Osteocyte (in vitro differentiated cells): Measurements from ENCODE around the gene UBE2L5. TPM values are rescaled to one million over a fixed set of nuclear protein-coding genes. Genes with fewer than 3 reads are reported as not detected.
A peak's percentile ranks its signal among the peaks of the same experiment; 100 is the strongest.
"Not testable (repeated sequence)": the region's sequence is repeated elsewhere in the genome, so short reads cannot be mapped to it uniquely, and the experiment has no call there.

Source experiments
- DNase-seq: peaks from one replicate; pipeline ENCODE4 v3.0.0; 2021; ENCODE audit warnings: mixed read lengths; ENCODE audit not compliant: unreplicated experiment; ENCODE audit errors: extremely low spot score
- H3K27ac Mint-ChIP-seq: one replicate; pipeline ENCODE4 v1.8.0; 2021; ENCODE audit warnings: mild to moderate bottlenecking, mixed read lengths; ENCODE audit not compliant: unreplicated experiment
- H3K27me3 Mint-ChIP-seq: one replicate; pipeline ENCODE4 v1.8.0; 2021; ENCODE audit warnings: mixed read lengths; ENCODE audit not compliant: unreplicated experiment
- H3K36me3 Mint-ChIP-seq: one replicate; pipeline ENCODE4 v1.8.0; 2021; ENCODE audit warnings: mixed read lengths; ENCODE audit not compliant: unreplicated experiment
- H3K4me1 Mint-ChIP-seq: one replicate; pipeline ENCODE4 v1.8.0; 2021; ENCODE audit warnings: mixed read lengths; ENCODE audit not compliant: unreplicated experiment
- H3K4me3 Mint-ChIP-seq: one replicate; pipeline ENCODE4 v1.8.0; 2021; ENCODE audit warnings: mild to moderate bottlenecking, moderate library complexity, mixed read lengths; ENCODE audit not compliant: unreplicated experiment
- H3K9me3 Mint-ChIP-seq: one replicate; pipeline ENCODE4 v1.8.0; 2021; ENCODE audit warnings: mixed read lengths; ENCODE audit not compliant: unreplicated experiment
- CTCF ChIP-seq: fragments of 200-600 bp; sonication (generic); IDR thresholded peaks from 2 replicates; pipeline ENCODE4 v1.5.0; 2021; ENCODE audit warnings: antibody characterized with exemption, mild to moderate bottlenecking, moderate library complexity
- total RNA-seq: library from RNA; stranded (reverse); gene quantifications from 2 replicates; pipeline ENCODE4 v1.2.1, GENCODE V29; 2021

Gene UBE2L5
- total RNA-seq, 1 donor from 2014 or later, result not detected

- H3K4me3 Mint-ChIP-seq, result no peak overlapping the region
- H3K9me3 Mint-ChIP-seq, result no peaks in the 10 kb centered on the region
- TF ChIP-seq CTCF, result no peak
- no peak overlapping the region for H3K27ac Mint-ChIP-seq
- no peaks in the 10 kb centered on the region for H3K36me3 Mint-ChIP-seq
- H3K27me3 Mint-ChIP-seq, result peaks cover 9% of the 10 kb centered on the region
- H3K4me1 Mint-ChIP-seq, result peaks cover 7% of the 10 kb centered on the region
- DNase-seq, result no peak
Observed at GRCh38 chr13:30438286-30438685, 16.0 kb downstream of the UBE2L5 start.

GRCh38 chr13:30440910-30441703 lies 18.8 kb downstream of the UBE2L5 start:
- H3K36me3 Mint-ChIP-seq, result no peaks in the 10 kb centered on the region
- no peak for DNase-seq
- peaks cover 10% of the 10 kb centered on the region for H3K4me1 Mint-ChIP-seq
- no peak for TF ChIP-seq CTCF
- H3K9me3 Mint-ChIP-seq, result no peaks in the 10 kb centered on the region
- H3K4me3 Mint-ChIP-seq, result no peak overlapping the region
- H3K27me3 Mint-ChIP-seq, result peaks cover 7% of the 10 kb centered on the region
- no peak overlapping the region for H3K27ac Mint-ChIP-seq

- no peaks in the 10 kb centered on the region for H3K9me3 Mint-ChIP-seq
- no peaks in the 10 kb centered on the region for H3K27me3 Mint-ChIP-seq
- no peak overlapping the region for H3K27ac Mint-ChIP-seq
- H3K4me3 Mint-ChIP-seq, result no peak overlapping the region
- peaks cover 11% of the 10 kb centered on the region for H3K4me1 Mint-ChIP-seq
- H3K36me3 Mint-ChIP-seq, result no peaks in the 10 kb centered on the region
- no peak for TF ChIP-seq CTCF
- DNase-seq, result peak; percentile 7
Observed at GRCh38 chr13:30442926-30443325, 20.6 kb downstream of the UBE2L5 start.

GRCh38 chr13:30443491-30443890 lies 21.2 kb downstream of the UBE2L5 start:
- not testable (repeated sequence) for H3K27ac Mint-ChIP-seq, H3K27me3 Mint-ChIP-seq, H3K9me3 Mint-ChIP-seq, H3K4me3 Mint-ChIP-seq, H3K36me3 Mint-ChIP-seq
- DNase-seq, result peak; percentile 25
- H3K4me1 Mint-ChIP-seq, result peaks cover 11% of the 10 kb centered on the region

- DNase-seq, result peak; percentile 76
- no peak overlapping the region for H3K27ac Mint-ChIP-seq
- no peaks in the 10 kb centered on the region for H3K36me3 Mint-ChIP-seq
- H3K27me3 Mint-ChIP-seq, result no peaks in the 10 kb centered on the region
- H3K4me3 Mint-ChIP-seq, result no peak overlapping the region
- no peaks in the 10 kb centered on the region for H3K9me3 Mint-ChIP-seq
- no peak for TF ChIP-seq CTCF
- peaks cover 11% of the 10 kb centered on the region for H3K4me1 Mint-ChIP-seq
Observed at GRCh38 chr13:30443957-30444404, 21.7 kb downstream of the UBE2L5 start.
